ENCODE data around the gene RNASEH2B. TPM values are rescaled to one million over a fixed set of nuclear protein-coding genes. Genes with fewer than 3 reads are reported as not detected.

RNASEH2B gene
- total RNA-seq, 4 donors from 2014 or later, result 13.8 to 37.5 (median 19.0) TPM

DNA sequence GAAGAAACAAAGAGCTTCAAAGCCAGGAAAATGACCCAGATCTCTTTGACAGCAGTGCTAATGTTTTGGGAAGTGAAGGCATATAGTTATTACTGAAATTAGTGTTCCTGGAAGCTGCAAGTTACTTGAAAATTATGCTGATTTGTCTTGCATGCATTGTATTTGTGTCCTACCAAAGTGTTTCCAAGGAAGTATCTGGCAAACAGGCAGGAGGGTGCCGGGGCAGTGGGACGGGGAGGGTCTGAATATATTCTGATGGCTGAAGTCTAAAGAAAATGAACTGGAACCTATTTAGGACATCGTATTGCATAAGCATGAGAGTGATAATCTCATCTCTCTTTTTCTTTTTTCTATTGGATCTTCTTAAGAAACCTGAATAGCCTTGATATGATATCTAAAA is 9.0 kb downstream of the RNASEH2B start:
- in situ Hi-C loops (cut with MboI; ENCODE audit: low pct_ligation_motif_present in 1 of 4, low pct_unique_long_range_greater_than_20kb in 1 of 4, low sequenced_read_pairs in 3 of 4), result loop anchor here (10.0 to 25.0 kb wide), 5 partner anchors 114 to 931 kb away; partner anchors contain the start of gene TRIM13 (in 4 of the 4)

DNA sequence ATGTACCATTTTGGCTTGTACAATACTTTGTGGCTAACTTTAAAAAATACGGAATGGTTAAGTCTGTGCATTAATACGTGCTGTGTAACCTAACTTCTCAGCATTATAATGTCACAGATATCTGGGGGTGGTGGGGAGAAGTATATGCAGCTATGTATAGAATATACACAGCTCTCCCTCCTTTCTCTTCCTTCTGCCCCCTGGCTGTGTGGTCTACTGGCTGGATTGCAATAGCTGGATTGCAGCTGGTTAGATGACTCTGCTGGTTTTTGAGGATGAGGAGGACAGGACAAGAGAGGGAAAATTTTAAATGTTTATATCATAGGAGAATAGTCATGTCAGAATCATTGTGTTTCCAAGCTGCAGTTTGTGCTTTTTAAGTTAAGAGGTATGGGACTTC is 9.7 kb downstream of the RNASEH2B start:
- Histone ChIP-seq H3K4me3 (no peak overlapping the region), H3K27ac (peak overlapping the region in 1 of 4 donors; percentile 5), H3K36me3 (peaks cover 0 to 9% (median 0%) of the 10 kb centered on the region in 4 donors), H3K9me3 (peaks cover 22 to 26% of the 10 kb centered on the region in 2 donors), H3K4me1 (peaks cover 0 to 45% (median 1%) of the 10 kb centered on the region in 4 donors), H3K27me3 (no peaks in the 10 kb centered on the region)
- intact Hi-C loops (cut with DNase I; ENCODE audit: low total_unique reads), result no loop called here
- in situ Hi-C loops (cut with MboI; ENCODE audit: low pct_ligation_motif_present in 1 of 4, low pct_unique_long_range_greater_than_20kb in 1 of 4, low sequenced_read_pairs in 3 of 4), result loop anchor here (10.0 to 25.0 kb wide), 5 partner anchors 114 to 932 kb away; partner anchors contain the start of gene TRIM13 (in 4 of the 4)
- no peak for DNase-seq
- WGBS, 2 donors (ENCODE audit: low coverage in 1 of 2), result 71% methylated on average over 2 of the region's 2 CpGs; no CpG with 5 or more reads in 1 of the 2 donors
- no peak for TF ChIP-seq POLR2A (IDR thresholded peaks at IDR 0.05)
- no peak for TF ChIP-seq EP300 (IDR thresholded peaks at IDR 0.05; ENCODE audit: low read depth)
- TF ChIP-seq, protein P1, sequence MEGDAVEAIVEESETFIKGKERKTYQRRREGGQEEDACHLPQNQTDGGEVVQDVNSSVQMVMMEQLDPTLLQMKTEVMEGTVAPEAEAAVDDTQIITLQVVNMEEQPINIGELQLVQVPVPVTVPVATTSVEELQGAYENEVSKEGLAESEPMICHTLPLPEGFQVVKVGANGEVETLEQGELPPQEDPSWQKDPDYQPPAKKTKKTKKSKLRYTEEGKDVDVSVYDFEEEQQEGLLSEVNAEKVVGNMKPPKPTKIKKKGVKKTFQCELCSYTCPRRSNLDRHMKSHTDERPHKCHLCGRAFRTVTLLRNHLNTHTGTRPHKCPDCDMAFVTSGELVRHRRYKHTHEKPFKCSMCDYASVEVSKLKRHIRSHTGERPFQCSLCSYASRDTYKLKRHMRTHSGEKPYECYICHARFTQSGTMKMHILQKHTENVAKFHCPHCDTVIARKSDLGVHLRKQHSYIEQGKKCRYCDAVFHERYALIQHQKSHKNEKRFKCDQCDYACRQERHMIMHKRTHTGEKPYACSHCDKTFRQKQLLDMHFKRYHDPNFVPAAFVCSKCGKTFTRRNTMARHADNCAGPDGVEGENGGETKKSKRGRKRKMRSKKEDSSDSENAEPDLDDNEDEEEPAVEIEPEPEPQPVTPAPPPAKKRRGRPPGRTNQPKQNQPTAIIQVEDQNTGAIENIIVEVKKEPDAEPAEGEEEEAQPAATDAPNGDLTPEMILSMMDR (IDR thresholded peaks at IDR 0.05), result no peak
- TF ChIP-seq POLR2AphosphoS5 (IDR thresholded peaks at IDR 0.05), result no peak

More for the DNA sequence above, 9.0 kb downstream of the RNASEH2B start:
- H3K36me3 ChIP-seq, result peaks cover 0 to 9% (median 0%) of the 10 kb centered on the region in 4 donors
- H3K4me1 ChIP-seq, result peaks cover 0 to 45% (median 1%) of the 10 kb centered on the region in 4 donors
- H3K9me3 ChIP-seq, result peaks cover 15 to 19% of the 10 kb centered on the region in 2 donors
- H3K27me3 ChIP-seq, result no peaks in the 10 kb centered on the region
- no peak for DNase-seq
- TF ChIP-seq, protein P1 (IDR thresholded peaks at IDR 0.05), result no peak
- TF ChIP-seq POLR2AphosphoS5 (IDR thresholded peaks at IDR 0.05), result no peak
- TF ChIP-seq POLR2A (IDR thresholded peaks at IDR 0.05), result no peak
- TF ChIP-seq EP300 (IDR thresholded peaks at IDR 0.05; ENCODE audit: low read depth), result no peak
- intact Hi-C loops (cut with DNase I; ENCODE audit: low total_unique reads), result no loop called here
- no peak overlapping the region for H3K4me3 ChIP-seq
- 81 to 86% methylated on average over 2 to 3 of the region's 3 CpGs for WGBS, 2 donors (ENCODE audit: low coverage in 1 of 2)
- peak overlapping the region in 1 of 4 donors; percentile 5 for H3K27ac ChIP-seq

DNA sequence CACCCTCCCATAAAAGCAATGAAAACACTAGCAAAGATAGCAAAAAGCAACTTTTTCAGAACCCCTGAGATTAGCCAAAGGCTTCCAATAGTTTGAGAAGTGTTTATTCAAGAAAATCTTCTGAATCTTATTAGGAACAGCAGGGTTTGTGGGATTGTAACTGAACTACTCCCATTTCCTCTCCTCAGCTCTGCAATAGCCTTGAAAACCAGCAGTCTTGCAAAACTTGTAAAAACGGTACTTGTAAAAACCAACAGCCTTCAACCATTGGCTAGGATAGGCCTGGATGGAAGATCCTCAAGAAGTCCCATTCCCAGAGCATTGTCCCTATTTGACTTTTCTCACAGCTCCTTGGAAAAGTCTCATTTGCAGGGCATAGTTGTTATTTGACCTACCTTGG is 12.1 kb downstream of the RNASEH2B start:
- Histone ChIP-seq H3K9me3 (peaks cover 27 to 33% of the 10 kb centered on the region in 2 donors), H3K4me3 (no peak overlapping the region), H3K36me3 (peaks cover 0 to 9% (median 0%) of the 10 kb centered on the region in 4 donors), H3K27me3 (no peaks in the 10 kb centered on the region), H3K4me1 (peaks cover 0 to 26% (median 1%) of the 10 kb centered on the region in 4 donors), H3K27ac (no peak overlapping the region)
- intact Hi-C loops (cut with DNase I; ENCODE audit: low total_unique reads) (no loop called here), in situ Hi-C loops (cut with MboI; ENCODE audit: low pct_ligation_motif_present in 1 of 4, low pct_unique_long_range_greater_than_20kb in 1 of 4, low sequenced_read_pairs in 3 of 4) (loop anchor here (25.0 kb wide), 4 partner anchors 384 to 934 kb away; partner anchors contain the start of gene TRIM13 (in 4 of the 4))
- no peak for DNase-seq
- 84 to 100% methylated on average over 1 of the region's 1 CpG for WGBS, 2 donors (ENCODE audit: low coverage in 1 of 2)
- TF ChIP-seq EP300 (IDR thresholded peaks at IDR 0.05; ENCODE audit: low read depth), result no peak

DNA sequence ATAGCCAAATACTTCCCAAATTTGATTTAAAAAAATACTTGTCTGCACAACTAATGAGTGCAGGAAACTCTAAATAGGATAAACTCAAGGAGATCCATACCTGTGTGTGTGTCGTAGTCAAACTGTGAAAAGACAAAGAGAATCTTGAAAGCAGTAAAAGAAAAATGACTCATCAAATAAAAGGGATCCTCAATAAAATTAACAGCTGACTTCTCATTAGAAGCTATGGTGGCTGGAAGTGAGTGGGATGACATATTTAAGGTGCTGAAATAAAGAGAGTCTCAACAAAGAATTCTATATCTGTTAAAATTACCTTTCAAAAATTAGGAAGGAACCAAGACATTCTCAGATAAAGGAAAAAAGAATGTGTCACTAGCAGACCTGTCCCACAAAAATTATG is 13.7 kb downstream of the RNASEH2B start:
- Histone ChIP-seq H3K9me3 (peaks cover 27 to 33% of the 10 kb centered on the region in 2 donors), H3K36me3 (peaks cover 0 to 9% (median 0%) of the 10 kb centered on the region in 4 donors), H3K27ac (no peak overlapping the region), H3K4me3 (no peak overlapping the region), H3K4me1 (peaks cover 0 to 14% (median 0%) of the 10 kb centered on the region in 4 donors), H3K27me3 (no peaks in the 10 kb centered on the region)
- DNase-seq, result no peak
- TF ChIP-seq POLR2A (IDR thresholded peaks at IDR 0.05), result no peak
- 85 to 100% methylated on average over 1 of the region's 1 CpG for WGBS, 2 donors (ENCODE audit: low coverage in 1 of 2)
- in situ Hi-C loops (cut with MboI; ENCODE audit: low pct_ligation_motif_present in 1 of 4, low pct_unique_long_range_greater_than_20kb in 1 of 4, low sequenced_read_pairs in 3 of 4) (loop anchor here (25.0 kb wide), 4 partner anchors 386 to 936 kb away; partner anchors contain the start of gene TRIM13 (in 4 of the 4)), intact Hi-C loops (cut with DNase I; ENCODE audit: low total_unique reads) (no loop called here)

DNA sequence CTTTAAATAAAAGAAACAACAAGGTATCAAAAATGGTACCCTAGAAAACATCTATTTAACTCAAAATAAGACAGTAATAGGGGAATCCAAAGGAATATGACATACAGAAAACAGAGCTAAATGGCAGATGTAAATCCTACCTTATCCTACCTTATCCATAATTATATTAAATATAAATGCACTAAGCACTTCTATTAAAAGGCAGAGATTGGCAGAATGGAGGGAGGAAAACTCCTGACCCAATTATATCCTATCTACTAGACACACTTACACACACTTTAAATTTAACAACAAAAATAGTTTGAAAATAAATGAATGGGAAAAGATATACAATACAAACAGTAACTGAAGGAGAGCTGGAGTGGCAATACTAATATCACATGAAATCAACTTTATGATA is 14.4 kb downstream of the RNASEH2B start:
- Histone ChIP-seq H3K36me3 (peaks cover 0 to 9% (median 0%) of the 10 kb centered on the region in 4 donors), H3K27me3 (no peaks in the 10 kb centered on the region), H3K4me1 (peaks cover 0 to 8% (median 0%) of the 10 kb centered on the region in 4 donors), H3K4me3 (no peak overlapping the region), H3K27ac (no peak overlapping the region), H3K9me3 (peaks cover 27 to 33% of the 10 kb centered on the region in 2 donors)
- in situ Hi-C loops (cut with MboI; ENCODE audit: low pct_ligation_motif_present in 1 of 4, low pct_unique_long_range_greater_than_20kb in 1 of 4, low sequenced_read_pairs in 3 of 4) (loop anchor here (25.0 kb wide), 4 partner anchors 387 to 937 kb away; partner anchors contain the start of gene TRIM13 (in 4 of the 4)), intact Hi-C loops (cut with DNase I; ENCODE audit: low total_unique reads) (no loop called here)
- TF ChIP-seq POLR2AphosphoS5 (IDR thresholded peaks at IDR 0.05) (no peak), POLR2A (IDR thresholded peaks at IDR 0.05) (no peak), EP300 (IDR thresholded peaks at IDR 0.05; ENCODE audit: low read depth) (no peak)
- TF ChIP-seq, protein P1 (IDR thresholded peaks at IDR 0.05), result no peak
- DNase-seq, result no peak
